ENCODE results near the gene SSR4. TPM values are rescaled to one million over a fixed set of nuclear protein-coding genes. Genes with fewer than 3 reads are reported as not detected.

The SSR4 gene
- total and polyA plus RNA-seq, 4 donors, result 125 to 459 (median 304) TPM

GRCh38 chrX:153801669-153802068 lies 7.2 kb downstream of the SSR4 start:
- Histone ChIP-seq H3K27ac (ENCODE audit: low read depth in 1 of 2, low read length in 2 of 2) (no peak overlapping the region), H3K4me3 (ENCODE audit: low read depth in 1 of 3, low read length in 3 of 3) (no peak overlapping the region), H3K9me3 (ENCODE audit: control insufficient read depth in 4 of 4, low read length in 3 of 4) (peaks cover 0 to 3% (median 0%) of the 10 kb centered on the region in 4 donors), H3K27me3 (ENCODE audit: control insufficient read depth in 4 of 4, insufficient read depth in 4 of 4, low read length in 3 of 4) (no peaks in the 10 kb centered on the region), H3K4me1 (ENCODE audit: control insufficient read depth in 4 of 4, insufficient read depth in 4 of 4, low read length in 3 of 4) (peaks cover 0 to 3% (median 0%) of the 10 kb centered on the region in 4 donors), H3K36me3 (ENCODE audit: control insufficient read depth in 4 of 4, insufficient read depth in 3 of 4, low read depth in 1 of 4, low read length in 3 of 4) (peaks cover 0 to 16% (median 4%) of the 10 kb centered on the region in 4 donors), H3K9ac (ENCODE audit: low read depth in 1 of 2, low read length in 2 of 2) (no peak overlapping the region)
- 89% methylated on average over 8 of the region's 8 CpGs for WGBS
- TF ChIP-seq ATF3 (IDR thresholded peaks at IDR 0.05), result no peak
- no peak for TF ChIP-seq TAF1 (conservative IDR thresholded peaks at IDR 0.05)
- TF ChIP-seq GABPA (IDR thresholded peaks at IDR 0.05 in 1 of 2, conservative IDR thresholded peaks at IDR 0.05 in 1 of 2), result no peak
- no peak for TF ChIP-seq HNF4A (conservative IDR thresholded peaks at IDR 0.05)
- TF ChIP-seq RAD21 (IDR thresholded peaks at IDR 0.05), result no peak
- TF ChIP-seq CTCF (IDR thresholded peaks at IDR 0.05; ENCODE audit: low read depth, low read length, missing input control), result no peak
- TF ChIP-seq HNF4G (IDR thresholded peaks at IDR 0.05), result no peak
- TF ChIP-seq NR2F2 (IDR thresholded peaks at IDR 0.05), result no peak
- no peak for TF ChIP-seq SP1 (IDR thresholded peaks at IDR 0.05)
- TF ChIP-seq ZBTB33 (IDR thresholded peaks at IDR 0.05), result no peak
- no peak for TF ChIP-seq FOXA2 (IDR thresholded peaks at IDR 0.05)
- TF ChIP-seq EGR1 (IDR thresholded peaks at IDR 0.05; ENCODE audit: low read depth in 2 of 2), result no peak
- TF ChIP-seq FOXA1 (IDR thresholded peaks at IDR 0.05), result no peak
- TF ChIP-seq RXRA (IDR thresholded peaks at IDR 0.05), result no peak
- TF ChIP-seq JUND (IDR thresholded peaks at IDR 0.05), result no peak
- TF ChIP-seq MAX (IDR thresholded peaks at IDR 0.05), result no peak
- TF ChIP-seq REST (IDR thresholded peaks at IDR 0.05), result no peak
- no peak for DNase-seq (ENCODE audit: low spot score)

Measured in liver (tissue), 9 donors.